NCI-H524 (cell line): Measurements from ENCODE around the gene CRY1.

Experiments used
- DNase-seq, 2 experiments: peaks; one replicate each; lab custom pipeline; 2025; lab: John Stamatoyannopoulos, UW

The CRY1 gene

DNA sequence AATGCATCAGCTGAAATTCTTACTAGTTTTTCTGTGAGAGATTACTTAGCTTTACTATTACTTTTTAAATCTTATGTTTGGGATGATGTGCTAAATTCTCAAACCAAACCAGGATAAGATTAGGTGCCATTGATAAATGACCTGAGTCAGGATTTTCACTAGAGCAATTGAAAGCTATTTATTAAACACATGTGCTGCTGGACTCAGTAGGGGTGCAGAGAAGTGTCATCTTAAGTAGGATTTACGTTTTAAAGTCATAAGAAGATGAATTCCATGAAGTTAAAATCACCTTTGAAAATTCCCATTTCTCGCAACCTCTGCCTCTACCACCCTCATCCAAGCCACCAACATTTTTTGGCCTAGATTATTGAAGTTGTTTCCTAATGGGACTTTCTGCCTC, 128.8 kb downstream of the CRY1 start:
- DNase-seq: no peak

DNA sequence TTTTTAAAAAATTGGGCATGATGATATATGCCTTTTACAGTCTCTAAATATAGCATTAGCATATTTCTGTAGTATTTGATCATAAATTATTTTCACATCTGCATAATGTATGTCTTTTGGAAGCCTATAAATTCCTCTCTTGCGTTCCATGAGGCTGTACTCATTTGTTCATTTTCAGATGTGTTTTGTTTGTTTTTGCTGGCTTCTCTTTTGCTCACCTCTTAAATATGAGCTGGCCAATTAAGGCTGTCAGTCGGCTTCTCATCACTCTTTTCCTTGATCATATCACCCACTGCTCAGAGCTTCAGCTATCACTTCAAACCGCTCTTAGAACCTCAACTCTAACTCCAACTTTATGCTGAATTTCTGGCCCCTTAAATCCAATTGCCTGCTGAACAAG, 131.1 kb downstream of the CRY1 start:
- no peak for DNase-seq

DNA sequence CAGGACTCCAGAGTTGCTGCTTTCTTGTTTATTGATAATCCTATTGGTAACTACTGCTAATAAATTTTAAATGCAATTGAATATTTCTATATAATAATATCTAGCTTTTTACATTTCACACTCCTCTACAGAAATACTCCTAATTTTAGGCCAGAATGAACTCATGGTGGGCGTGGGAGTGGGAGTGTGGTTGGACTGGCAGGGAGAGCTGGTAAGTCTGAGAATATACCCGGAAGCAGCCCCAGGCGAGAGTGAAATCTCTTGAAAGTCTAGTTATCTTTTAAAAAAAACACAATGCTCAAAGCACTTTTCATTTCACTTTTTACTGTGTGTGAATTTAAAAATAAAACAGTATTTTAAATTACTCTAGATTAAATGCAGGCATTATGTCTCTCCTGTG, 132.9 kb downstream of the CRY1 start:
- no peak for DNase-seq

DNA sequence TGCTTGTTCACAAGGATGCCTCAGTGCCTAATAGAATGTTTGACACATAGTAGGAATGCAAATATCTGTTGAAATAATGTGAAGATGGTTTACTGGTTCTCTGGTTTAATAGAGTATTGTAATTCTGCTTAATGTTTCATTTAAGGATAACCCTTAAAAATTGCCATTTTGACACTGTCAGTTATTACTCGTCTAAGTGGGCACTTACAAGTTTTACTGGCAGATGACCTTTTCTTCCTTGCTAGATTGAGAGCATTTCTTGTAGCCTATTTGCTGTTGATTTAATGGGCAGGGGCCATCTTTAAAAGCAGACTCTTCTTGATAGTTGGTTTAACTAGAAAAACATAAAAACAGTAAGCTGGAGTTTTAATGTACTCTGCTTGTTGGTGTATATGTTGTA, 135.8 kb downstream of the CRY1 start:
- DNase-seq: no peak

DNA sequence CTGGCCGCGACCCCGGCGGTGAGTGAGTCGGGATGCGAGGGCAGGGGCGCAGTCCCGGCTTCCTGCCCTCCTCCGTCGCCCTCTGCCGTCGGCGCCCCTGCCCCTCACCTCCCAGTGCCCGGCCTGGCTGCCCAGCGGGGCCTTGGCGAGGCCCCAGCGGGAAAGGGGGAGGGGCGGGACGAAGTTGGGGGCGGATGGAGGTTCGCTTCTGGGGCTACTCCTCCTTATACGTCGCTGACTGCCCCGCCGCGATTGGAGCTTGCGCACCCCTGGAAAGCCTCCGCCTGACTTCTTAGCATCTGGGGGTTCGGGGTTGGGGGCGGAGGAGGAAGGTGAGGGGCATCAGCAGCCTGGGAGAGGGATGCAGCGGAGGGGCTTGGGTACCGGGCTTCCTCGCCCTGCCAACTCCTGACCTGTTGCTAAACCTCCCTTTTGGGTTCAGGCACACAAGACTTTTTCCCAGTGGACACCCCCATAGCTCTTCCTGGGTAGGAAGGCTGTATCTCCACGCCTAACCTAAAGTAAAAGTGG, 137.2 kb downstream of the CRY1 start:
- peak in 1 of 2 experiments; percentile 69 for DNase-seq

DNA sequence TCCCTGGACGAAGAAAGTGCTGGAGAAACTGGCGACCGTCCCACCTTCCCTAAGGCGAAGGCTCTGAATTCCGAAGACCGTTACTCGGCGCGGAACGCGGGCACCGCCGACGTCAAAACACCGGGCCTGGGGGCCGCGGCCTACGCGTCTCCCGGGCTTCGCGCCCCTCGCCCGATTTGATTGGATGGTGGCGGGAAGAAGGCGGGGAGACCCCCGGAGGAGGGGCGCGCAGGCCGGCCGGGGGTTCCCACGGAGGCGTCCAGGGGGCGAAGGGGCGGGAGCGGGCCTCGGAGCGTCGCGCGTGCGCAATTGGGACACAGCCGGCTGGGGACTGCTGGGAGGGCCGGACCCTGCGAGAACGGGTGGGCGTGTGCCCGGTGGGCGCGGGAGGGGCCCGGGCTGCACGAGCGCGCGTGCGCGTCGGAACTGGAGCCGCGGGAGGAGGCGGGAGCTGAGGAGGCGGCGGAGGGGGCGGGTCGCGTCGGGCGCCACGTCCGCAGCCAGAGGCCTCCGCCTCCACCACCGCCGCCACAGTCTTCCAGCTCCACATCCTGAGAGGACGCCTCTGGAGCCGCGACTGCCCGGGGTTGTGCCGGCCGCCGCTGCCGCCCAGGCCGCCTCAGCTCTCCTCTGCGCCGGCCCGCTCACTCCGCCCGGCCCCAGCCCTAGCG, 137.8 kb downstream of the CRY1 start, which contains the start of gene TMEM263:
Gene TMEM263, plus strand, starts transcription at position 531 of the 671 bp plus-strand sequence. CDS start 11,210 bp downstream, outside the sequence.
- DNase-seq: peak; percentile 87 to 91

DNA sequence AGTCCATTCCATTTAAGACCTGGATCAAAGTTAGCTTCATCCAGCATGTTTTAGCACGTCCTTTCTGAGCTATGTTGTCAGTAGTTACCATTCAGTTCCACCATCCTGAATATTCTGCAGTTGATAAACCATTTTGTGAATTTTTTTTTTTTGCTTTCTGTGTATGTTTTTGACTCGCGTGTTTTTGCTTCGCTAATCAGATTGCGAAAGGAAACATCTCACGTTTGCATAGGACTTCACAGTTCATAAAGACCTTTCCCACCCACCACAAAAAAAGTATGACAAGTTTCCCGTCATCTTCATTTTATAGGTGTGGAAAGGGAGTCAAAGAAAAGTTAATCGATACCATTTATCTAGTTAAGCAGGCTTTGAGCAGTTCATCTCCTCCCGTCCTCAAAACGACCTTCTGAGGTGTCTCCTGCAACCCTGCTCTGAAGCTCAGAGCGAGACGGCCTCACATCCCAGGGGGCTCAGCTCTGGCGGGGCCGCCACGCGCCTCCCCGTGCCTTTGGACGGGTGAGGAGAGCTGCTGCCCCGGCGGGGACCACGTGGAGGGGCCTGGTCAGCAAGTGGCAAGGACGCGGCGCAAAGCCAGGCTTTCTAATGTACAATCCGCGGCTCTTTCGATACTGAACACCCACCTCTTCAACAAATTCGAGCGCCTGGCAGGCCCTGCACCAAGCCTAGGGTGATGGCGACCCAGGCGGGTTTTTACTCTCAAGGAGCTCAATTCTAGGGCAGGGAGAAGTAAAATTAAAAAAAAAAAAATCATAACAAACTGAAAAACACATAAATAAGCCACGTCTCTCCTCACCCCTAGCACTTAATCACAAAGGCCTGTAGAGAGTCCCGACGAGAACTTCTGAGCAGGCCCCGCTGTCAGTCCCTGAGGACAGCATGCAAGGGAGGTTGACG, 138.6 kb downstream of the CRY1 start:
- DNase-seq: peak in 1 of 2 experiments; percentile 25

DNA sequence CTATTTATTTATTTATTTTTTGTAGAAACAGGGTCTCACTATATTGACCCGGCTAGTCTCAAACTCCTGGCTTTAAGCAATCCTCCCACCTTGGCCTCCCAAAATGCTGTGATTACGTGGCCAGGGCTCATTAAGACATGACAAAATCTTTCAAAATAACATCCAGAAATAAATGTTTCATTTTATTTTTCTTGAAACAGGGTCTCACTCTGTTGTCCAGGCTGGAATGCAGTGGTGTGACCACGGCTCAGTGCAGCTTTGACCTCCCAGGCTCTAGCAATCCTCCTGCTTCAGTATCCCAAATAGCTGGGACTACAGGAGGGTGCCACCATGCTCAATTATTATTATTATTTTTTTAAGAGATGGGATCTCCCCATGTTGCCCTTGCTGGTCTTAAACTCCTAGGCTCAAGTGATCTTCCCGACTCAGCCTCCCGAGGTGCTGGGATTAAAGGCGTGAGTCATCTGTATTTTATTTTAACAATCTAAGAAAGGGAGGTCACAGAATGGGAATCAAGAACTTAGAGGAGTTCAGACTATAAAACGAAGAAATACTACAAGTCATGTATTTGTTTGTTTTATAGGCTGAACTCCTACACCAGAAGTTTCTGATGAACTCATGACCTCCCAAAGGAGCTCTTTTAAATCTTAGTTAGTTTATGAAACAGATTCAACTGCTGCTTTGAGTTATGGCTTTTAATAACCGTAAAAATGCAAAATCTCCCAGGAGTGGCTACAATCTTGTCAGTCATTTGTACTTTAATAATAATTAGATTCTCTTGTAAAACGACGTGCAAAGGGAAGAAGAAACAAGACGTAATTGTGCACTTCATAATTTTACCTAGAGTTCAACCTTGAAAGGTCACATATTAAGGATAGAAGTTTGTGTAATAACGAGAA, 139.7 kb downstream of the CRY1 start:
- DNase-seq: no peak

DNA sequence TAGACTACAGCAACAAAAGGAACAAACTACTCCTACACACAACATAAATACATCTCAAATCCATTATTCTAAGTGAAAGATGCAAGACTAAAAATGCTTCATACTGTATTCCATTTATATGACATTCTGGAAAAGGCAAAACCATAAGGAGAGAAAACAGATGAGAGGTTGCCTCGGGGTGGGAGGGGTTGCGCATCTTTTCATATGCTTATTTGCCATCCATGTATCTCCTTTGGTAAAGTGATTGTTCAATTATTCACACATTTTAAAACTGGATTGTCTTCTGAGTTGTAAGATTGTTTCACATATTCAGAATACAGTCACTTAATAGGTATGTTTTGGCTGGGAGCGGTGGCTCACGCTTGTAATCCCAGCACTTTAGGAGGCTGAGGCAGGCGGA, 142.8 kb downstream of the CRY1 start:
- no peak for DNase-seq

DNA sequence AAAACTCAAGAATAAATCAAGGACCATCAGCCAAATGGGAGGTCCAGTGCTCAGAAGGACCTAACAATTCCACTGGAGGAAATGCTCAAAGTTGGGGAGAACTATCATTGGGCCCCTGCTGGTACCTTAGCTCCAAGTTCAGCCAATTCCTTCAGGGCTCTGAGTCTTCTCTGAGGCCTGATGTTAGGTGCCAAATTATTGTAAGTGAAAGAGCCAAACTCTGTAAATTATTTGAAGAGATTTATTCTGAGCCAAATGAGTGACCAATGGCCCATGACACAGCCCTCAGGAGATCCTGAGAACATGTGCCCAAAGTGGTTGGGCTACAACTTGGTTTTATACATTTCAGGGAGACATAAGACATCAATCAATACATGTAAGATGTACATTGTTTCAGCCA, 145.9 kb downstream of the CRY1 start:
- DNase-seq: no peak

DNA sequence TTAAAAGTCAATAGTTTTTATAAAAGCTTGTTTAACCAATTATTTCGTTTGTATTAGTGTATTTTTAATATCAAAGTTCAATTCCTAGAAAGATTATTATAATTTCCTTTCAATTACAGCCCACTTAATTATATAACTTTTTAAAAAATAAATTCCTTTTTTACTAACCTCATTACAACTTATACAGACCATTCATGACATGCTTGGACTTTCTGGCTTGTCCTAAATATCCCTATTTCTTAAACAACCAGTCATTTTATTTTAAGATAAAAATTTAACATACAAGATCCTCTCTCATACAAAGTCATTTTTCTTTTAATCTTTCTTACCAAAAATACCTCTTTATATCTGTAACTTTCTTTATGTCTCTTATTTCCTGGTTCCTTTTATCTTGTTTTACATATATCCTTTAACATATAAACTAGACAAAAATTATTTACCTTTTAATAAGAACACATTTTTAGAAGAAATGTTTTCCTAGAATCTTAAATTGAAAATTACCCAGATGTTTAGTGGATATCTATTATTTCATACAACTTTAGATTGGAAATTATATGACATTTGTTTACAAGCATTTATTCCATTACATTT, 148.0 kb downstream of the CRY1 start:
- DNase-seq: no peak

DNA sequence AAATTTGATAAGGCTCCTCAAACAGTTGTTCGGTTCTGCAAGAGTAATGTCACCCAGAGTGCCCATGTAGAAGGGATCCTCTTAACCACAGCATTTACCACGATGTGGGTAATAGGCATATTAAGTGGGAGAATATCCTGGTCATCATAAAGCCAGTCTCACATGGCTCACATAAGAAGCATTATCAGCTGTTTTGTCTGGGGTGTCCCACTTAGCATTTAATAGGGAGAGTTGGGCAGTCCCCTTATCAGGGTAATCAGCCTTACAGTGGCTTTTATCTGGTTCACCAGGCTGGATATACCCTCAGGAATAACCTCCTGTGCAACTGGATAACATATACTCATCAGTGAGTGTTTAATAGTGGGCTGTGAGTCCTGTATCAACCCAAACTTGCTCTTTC, 150.6 kb downstream of the CRY1 start:
- DNase-seq: no peak

DNA sequence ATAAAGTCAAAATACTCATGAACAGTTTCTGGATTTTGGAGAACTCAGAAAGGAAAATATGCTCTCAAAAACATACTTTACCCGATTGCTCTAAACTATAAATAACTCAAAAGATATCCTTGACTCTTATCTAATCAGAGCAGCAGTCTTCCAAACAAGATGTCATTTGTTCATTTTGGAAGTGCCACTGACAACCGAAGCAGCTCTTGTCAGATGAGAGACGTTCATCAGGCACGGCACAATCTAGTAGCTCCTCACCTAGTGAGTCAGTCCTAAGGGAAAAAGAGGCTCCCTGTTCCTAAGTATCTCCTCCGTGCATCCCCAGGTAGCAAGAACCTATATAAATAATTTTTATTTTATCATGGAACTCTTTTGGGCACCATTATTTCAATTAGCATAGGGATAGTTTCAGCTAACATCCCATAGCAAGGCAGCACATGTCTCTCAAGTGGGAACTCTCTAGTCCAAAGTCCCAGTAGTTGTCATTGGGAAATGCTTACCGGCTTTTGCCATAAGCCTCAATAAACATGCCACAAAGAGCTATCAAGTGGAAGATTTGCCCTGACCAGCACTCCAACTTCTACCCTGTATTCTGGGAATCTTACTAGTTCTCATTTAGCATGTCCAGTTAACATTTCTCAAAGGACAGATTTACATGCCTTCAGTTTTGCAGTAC, 151.7 kb downstream of the CRY1 start:
- DNase-seq: no peak
